Measurements from ENCODE around the gene RPTOR.

The RPTOR gene

GRCh38 chr17:80671039-80671824 is 126.6 kb downstream of the RPTOR start:
- Histone ChIP-seq H3K4me1 (ENCODE audit: control insufficient read depth in 5 of 5, insufficient read depth in 5 of 5, low read length in 5 of 5) (peaks cover 0 to 3% (median 0%) of the 10 kb centered on the region in 5 donors), H3K9ac (ENCODE audit: low read length in 5 of 5) (no peak overlapping the region), H3K9me3 (ENCODE audit: control insufficient read depth in 5 of 5, low read length in 5 of 5) (no peaks in the 10 kb centered on the region), H3K27ac (ENCODE audit: low read depth, low read length) (no peak overlapping the region), H3K4me3 (ENCODE audit: low read depth in 1 of 5, low read length in 5 of 5) (no peak overlapping the region), H3K27me3 (ENCODE audit: control insufficient read depth in 5 of 5, insufficient read depth in 4 of 5, low read length in 5 of 5) (no peaks in the 10 kb centered on the region), H3K36me3 (ENCODE audit: control insufficient read depth in 5 of 5, insufficient read depth in 5 of 5, low read length in 5 of 5) (no peaks in the 10 kb centered on the region)

DNA sequence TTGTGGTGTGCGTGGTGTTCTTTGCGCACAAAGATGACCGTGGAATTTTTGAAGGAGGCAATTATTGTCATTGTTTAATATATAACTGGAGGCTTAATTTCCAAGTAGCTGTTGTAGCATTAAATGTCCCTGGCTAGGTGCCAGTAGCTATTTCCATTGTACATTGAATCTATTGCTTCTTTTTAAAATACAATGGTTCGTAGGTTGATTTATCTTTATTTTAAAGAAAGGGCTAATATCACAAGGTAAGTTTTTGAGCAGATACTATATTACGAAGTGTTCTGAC is 127.1 kb downstream of the RPTOR start:
- H3K27ac ChIP-seq (ENCODE audit: low read depth, low read length) = no peak overlapping the region
- H3K9ac ChIP-seq (ENCODE audit: low read length in 5 of 5) = no peak overlapping the region
- H3K4me1 ChIP-seq (ENCODE audit: control insufficient read depth in 5 of 5, insufficient read depth in 5 of 5, low read length in 5 of 5) = peaks cover 0 to 3% (median 0%) of the 10 kb centered on the region in 5 donors

DNA sequence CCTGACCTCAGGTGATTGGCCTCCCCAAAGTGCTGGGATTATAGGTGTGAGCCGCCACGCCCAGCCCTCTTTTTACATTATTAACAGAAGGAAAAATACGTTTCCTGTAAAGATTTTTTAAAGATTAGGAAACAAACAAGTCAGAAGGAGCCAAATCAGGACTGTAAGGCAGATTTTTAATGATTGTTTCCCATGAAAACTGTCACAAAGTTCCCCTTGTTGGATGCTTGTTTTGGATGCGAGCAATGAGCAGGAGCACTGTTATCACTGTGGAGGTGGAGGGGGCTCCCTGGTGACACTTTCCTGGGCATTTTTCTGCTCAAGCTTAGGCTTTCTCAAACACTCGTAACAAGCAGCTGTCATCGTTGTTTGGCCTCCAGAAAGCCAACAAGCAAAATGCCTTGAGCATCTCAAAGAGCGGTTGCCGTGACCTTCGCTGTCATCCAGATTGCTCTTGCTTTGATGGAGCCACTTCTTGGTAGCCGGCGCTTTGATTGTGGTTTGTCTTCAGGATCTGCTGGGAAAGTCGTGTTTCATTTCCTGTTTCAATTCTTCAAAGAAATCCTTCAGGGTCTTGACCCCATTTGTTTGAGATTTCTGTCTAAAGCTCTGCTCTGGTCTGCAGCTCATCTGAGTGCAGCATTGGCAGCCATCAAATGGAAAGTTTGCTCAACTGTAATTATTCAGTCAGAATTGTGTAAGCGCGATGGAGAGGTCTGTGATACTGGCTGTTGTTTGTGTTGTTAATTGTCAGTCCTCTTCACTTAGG is 128.7 kb downstream of the RPTOR start:
- H3K9ac ChIP-seq (ENCODE audit: low read length in 5 of 5) = no peak overlapping the region
- H3K36me3 ChIP-seq (ENCODE audit: control insufficient read depth in 5 of 5, insufficient read depth in 5 of 5, low read length in 5 of 5) = no peaks in the 10 kb centered on the region
- no peaks in the 10 kb centered on the region for H3K9me3 ChIP-seq (ENCODE audit: control insufficient read depth in 5 of 5, low read length in 5 of 5)
- H3K27ac ChIP-seq (ENCODE audit: low read depth, low read length) = no peak overlapping the region
- H3K27me3 ChIP-seq (ENCODE audit: control insufficient read depth in 5 of 5, insufficient read depth in 4 of 5, low read length in 5 of 5) = no peaks in the 10 kb centered on the region
- H3K4me3 ChIP-seq (ENCODE audit: low read depth in 1 of 5, low read length in 5 of 5) = no peak overlapping the region
- peaks cover 0 to 3% (median 0%) of the 10 kb centered on the region in 5 donors for H3K4me1 ChIP-seq (ENCODE audit: control insufficient read depth in 5 of 5, insufficient read depth in 5 of 5, low read length in 5 of 5)

More for the DNA sequence above, 127.1 kb downstream of the RPTOR start:
- no peak overlapping the region for H3K4me3 ChIP-seq (ENCODE audit: low read depth in 1 of 5, low read length in 5 of 5)
- H3K9me3 ChIP-seq (ENCODE audit: control insufficient read depth in 5 of 5, low read length in 5 of 5) = no peaks in the 10 kb centered on the region
- H3K27me3 ChIP-seq (ENCODE audit: control insufficient read depth in 5 of 5, insufficient read depth in 4 of 5, low read length in 5 of 5) = no peaks in the 10 kb centered on the region
- H3K36me3 ChIP-seq (ENCODE audit: control insufficient read depth in 5 of 5, insufficient read depth in 5 of 5, low read length in 5 of 5) = no peaks in the 10 kb centered on the region

DNA sequence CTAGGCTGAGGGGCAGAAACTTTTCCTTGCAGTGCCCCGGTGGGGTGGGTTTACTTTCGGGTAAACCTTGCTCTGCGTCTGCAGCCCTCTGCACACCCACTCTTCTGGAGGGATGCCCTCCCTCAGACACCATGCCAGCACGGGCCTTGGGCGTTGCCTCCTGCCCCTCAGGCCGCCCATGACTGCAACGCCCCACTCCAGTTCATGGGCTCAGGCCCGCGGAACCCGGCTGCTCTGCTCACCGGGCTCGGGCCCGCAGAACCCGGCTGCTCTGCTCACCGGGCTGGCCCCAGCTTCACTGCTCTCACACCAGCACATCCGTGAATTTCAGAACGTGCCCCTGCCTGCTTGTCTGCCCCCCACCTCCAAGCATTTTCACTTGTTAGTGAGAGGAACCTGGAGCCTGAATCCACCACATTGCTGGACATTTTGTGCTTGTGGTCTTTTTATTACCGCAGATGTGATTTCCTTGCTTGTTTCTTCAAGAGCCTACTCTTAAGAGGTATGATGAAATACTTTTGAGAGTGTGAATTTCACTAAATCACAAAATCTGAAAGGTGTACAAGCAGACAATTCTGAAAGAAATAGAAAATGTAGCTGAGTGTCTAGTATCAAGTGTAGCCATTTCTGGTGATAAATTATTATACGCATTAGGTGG is 130.9 kb downstream of the RPTOR start:
- H3K9ac ChIP-seq (ENCODE audit: low read length in 5 of 5) = no peak overlapping the region
- peaks cover 0 to 7% (median 0%) of the 10 kb centered on the region in 5 donors for H3K4me1 ChIP-seq (ENCODE audit: control insufficient read depth in 5 of 5, insufficient read depth in 5 of 5, low read length in 5 of 5)
- H3K36me3 ChIP-seq (ENCODE audit: control insufficient read depth in 5 of 5, insufficient read depth in 5 of 5, low read length in 5 of 5) = no peaks in the 10 kb centered on the region
- H3K27ac ChIP-seq (ENCODE audit: low read depth, low read length) = no peak overlapping the region
- H3K9me3 ChIP-seq (ENCODE audit: control insufficient read depth in 5 of 5, low read length in 5 of 5) = no peaks in the 10 kb centered on the region
- no peaks in the 10 kb centered on the region for H3K27me3 ChIP-seq (ENCODE audit: control insufficient read depth in 5 of 5, insufficient read depth in 4 of 5, low read length in 5 of 5)
- no peak overlapping the region for H3K4me3 ChIP-seq (ENCODE audit: low read depth in 1 of 5, low read length in 5 of 5)

DNA sequence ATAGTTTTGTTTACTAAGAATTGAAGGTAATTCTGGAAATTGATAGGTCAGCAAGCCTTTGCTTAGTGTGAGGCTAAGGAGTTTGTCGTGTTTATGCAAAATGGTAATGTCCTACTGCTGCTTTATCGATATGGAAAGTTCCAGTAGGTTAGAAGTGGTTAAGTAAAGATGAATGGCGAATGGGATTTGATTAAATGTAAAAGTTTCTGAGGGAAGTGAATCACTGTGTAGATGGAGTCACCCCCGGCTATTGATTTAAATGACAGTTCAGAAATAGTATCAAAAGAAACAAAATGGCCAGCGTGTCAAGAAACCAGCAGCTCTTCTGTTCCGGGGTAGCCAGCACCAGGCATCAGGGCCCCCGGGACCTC is 131.4 kb downstream of the RPTOR start:
- Histone ChIP-seq H3K9ac (ENCODE audit: low read length in 5 of 5) (no peak overlapping the region), H3K27me3 (ENCODE audit: control insufficient read depth in 5 of 5, insufficient read depth in 4 of 5, low read length in 5 of 5) (no peaks in the 10 kb centered on the region), H3K4me3 (ENCODE audit: low read depth in 1 of 5, low read length in 5 of 5) (no peak overlapping the region), H3K36me3 (ENCODE audit: control insufficient read depth in 5 of 5, insufficient read depth in 5 of 5, low read length in 5 of 5) (no peaks in the 10 kb centered on the region), H3K27ac (ENCODE audit: low read depth, low read length) (no peak overlapping the region), H3K4me1 (ENCODE audit: control insufficient read depth in 5 of 5, insufficient read depth in 5 of 5, low read length in 5 of 5) (peaks cover 0 to 7% (median 0%) of the 10 kb centered on the region in 5 donors), H3K9me3 (ENCODE audit: control insufficient read depth in 5 of 5, low read length in 5 of 5) (no peaks in the 10 kb centered on the region)

- no peaks in the 10 kb centered on the region for H3K27me3 ChIP-seq (ENCODE audit: control insufficient read depth in 5 of 5, insufficient read depth in 4 of 5, low read length in 5 of 5)
- H3K9ac ChIP-seq (ENCODE audit: low read length in 5 of 5) = no peak overlapping the region
- H3K36me3 ChIP-seq (ENCODE audit: control insufficient read depth in 5 of 5, insufficient read depth in 5 of 5, low read length in 5 of 5) = no peaks in the 10 kb centered on the region
- H3K4me3 ChIP-seq (ENCODE audit: low read depth in 1 of 5, low read length in 5 of 5) = no peak overlapping the region
- H3K4me1 ChIP-seq (ENCODE audit: control insufficient read depth in 5 of 5, insufficient read depth in 5 of 5, low read length in 5 of 5) = peaks cover 0 to 7% (median 0%) of the 10 kb centered on the region in 5 donors
- H3K27ac ChIP-seq (ENCODE audit: low read depth, low read length) = no peak overlapping the region
- H3K9me3 ChIP-seq (ENCODE audit: control insufficient read depth in 5 of 5, low read length in 5 of 5) = no peaks in the 10 kb centered on the region
Observed at GRCh38 chr17:80676564-80676963, 131.9 kb downstream of the RPTOR start.

DNA sequence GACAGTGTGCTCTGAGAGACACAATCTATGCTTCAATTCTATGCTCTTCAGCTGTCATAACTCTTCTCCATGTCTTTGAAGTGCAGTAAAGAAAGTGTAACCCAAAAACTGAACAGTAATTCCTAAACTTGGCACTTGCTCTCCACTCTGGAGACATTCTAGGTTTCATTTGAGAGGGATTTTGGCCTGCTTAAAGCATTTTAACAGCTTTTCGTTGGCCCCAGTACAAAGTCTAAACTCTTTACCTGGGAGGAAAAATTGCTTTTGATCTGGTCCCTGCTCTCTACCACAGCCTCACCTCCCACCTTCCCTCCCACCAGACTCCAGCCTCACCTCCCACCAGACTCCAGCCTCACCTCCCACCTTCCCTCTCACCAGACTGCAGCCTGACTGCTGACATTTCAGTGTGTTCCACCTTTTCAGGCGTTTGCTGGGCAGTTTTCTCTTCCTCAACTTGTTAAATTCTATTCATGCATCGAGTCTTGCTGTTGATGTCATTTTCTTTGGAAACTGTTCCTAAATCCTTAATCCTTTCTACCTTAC is 132.6 kb downstream of the RPTOR start:
- H3K27me3 ChIP-seq (ENCODE audit: control insufficient read depth in 5 of 5, insufficient read depth in 4 of 5, low read length in 5 of 5) = no peaks in the 10 kb centered on the region
- no peaks in the 10 kb centered on the region for H3K9me3 ChIP-seq (ENCODE audit: control insufficient read depth in 5 of 5, low read length in 5 of 5)
- H3K9ac ChIP-seq (ENCODE audit: low read length in 5 of 5) = no peak overlapping the region
- no peak overlapping the region for H3K27ac ChIP-seq (ENCODE audit: low read depth, low read length)
- H3K4me1 ChIP-seq (ENCODE audit: control insufficient read depth in 5 of 5, insufficient read depth in 5 of 5, low read length in 5 of 5) = peaks cover 0 to 7% (median under 1%) of the 10 kb centered on the region in 5 donors
- no peak overlapping the region for H3K4me3 ChIP-seq (ENCODE audit: low read depth in 1 of 5, low read length in 5 of 5)
- no peaks in the 10 kb centered on the region for H3K36me3 ChIP-seq (ENCODE audit: control insufficient read depth in 5 of 5, insufficient read depth in 5 of 5, low read length in 5 of 5)

GRCh38 chr17:80679816-80680215 is 135.2 kb downstream of the RPTOR start:
- Histone ChIP-seq H3K9ac (ENCODE audit: low read length in 5 of 5) (no peak overlapping the region), H3K36me3 (ENCODE audit: control insufficient read depth in 5 of 5, insufficient read depth in 5 of 5, low read length in 5 of 5) (no peaks in the 10 kb centered on the region), H3K4me1 (ENCODE audit: control insufficient read depth in 5 of 5, insufficient read depth in 5 of 5, low read length in 5 of 5) (peaks cover 0 to 15% (median 12%) of the 10 kb centered on the region in 5 donors), H3K9me3 (ENCODE audit: control insufficient read depth in 5 of 5, low read length in 5 of 5) (no peaks in the 10 kb centered on the region), H3K27me3 (ENCODE audit: control insufficient read depth in 5 of 5, insufficient read depth in 4 of 5, low read length in 5 of 5) (no peaks in the 10 kb centered on the region), H3K4me3 (ENCODE audit: low read depth in 1 of 5, low read length in 5 of 5) (no peak overlapping the region), H3K27ac (ENCODE audit: low read depth, low read length) (no peak overlapping the region)

DNA sequence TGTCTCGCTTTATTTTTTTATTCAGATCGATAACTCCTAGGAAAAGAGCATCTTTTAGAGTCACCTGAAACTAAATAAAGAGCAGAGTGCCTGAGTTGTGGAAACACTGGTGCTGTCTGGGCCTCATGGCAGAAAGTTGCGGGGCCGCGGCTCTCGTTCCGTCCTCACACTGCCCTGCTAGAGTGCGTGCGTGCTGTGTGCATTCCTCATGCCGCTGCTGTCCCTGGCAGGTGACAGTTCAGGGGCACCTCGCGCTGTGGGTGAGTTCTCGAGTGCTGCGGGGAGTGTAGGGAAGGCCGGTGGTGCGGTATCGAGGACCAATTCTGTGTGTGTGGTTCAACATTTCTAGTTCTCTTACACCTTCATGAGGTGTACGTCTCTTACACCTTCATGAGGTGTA is 136.6 kb downstream of the RPTOR start:
- H3K9me3 ChIP-seq (ENCODE audit: control insufficient read depth in 5 of 5, low read length in 5 of 5) = no peaks in the 10 kb centered on the region
- no peak overlapping the region for H3K4me3 ChIP-seq (ENCODE audit: low read depth in 1 of 5, low read length in 5 of 5)
- H3K27ac ChIP-seq (ENCODE audit: low read depth, low read length) = no peak overlapping the region
- no peak overlapping the region for H3K9ac ChIP-seq (ENCODE audit: low read length in 5 of 5)
- H3K36me3 ChIP-seq (ENCODE audit: control insufficient read depth in 5 of 5, insufficient read depth in 5 of 5, low read length in 5 of 5) = no peaks in the 10 kb centered on the region
- H3K4me1 ChIP-seq (ENCODE audit: control insufficient read depth in 5 of 5, insufficient read depth in 5 of 5, low read length in 5 of 5) = peaks cover 0 to 15% (median 12%) of the 10 kb centered on the region in 5 donors
- no peaks in the 10 kb centered on the region for H3K27me3 ChIP-seq (ENCODE audit: control insufficient read depth in 5 of 5, insufficient read depth in 4 of 5, low read length in 5 of 5)

DNA sequence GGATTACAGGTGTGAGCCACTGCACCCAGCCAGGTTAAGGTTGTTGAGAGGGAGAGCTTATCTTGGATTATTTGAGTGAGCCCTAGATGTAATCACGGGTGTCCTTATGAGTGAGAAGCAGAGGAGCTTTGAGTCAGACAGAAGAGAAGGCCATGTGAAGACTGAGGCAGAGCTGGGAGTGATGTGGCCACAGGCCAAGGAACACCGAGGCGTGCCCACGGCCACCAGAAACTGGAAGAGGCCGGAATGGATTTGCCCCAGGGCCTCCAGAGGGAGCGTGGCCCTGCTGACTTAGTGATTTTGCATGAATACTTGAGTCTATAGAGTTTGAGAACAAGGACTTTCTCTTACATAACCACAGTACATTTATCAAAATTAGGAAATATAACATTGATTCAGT is 137.7 kb downstream of the RPTOR start:
- Histone ChIP-seq H3K36me3 (ENCODE audit: control insufficient read depth in 5 of 5, insufficient read depth in 5 of 5, low read length in 5 of 5) (peaks cover 0 to 4% (median 0%) of the 10 kb centered on the region in 5 donors), H3K27ac (ENCODE audit: low read depth, low read length) (no peak overlapping the region), H3K9ac (ENCODE audit: low read length in 5 of 5) (no peak overlapping the region), H3K9me3 (ENCODE audit: control insufficient read depth in 5 of 5, low read length in 5 of 5) (no peaks in the 10 kb centered on the region), H3K27me3 (ENCODE audit: control insufficient read depth in 5 of 5, insufficient read depth in 4 of 5, low read length in 5 of 5) (no peaks in the 10 kb centered on the region), H3K4me1 (ENCODE audit: control insufficient read depth in 5 of 5, insufficient read depth in 5 of 5, low read length in 5 of 5) (peaks cover 0 to 15% (median 12%) of the 10 kb centered on the region in 5 donors), H3K4me3 (ENCODE audit: low read depth in 1 of 5, low read length in 5 of 5) (no peak overlapping the region)

Measured in subcutaneous abdominal adipose tissue (tissue), 5 donors.